GM12864 (cell line): ENCODE data around the gene CAPN13.

Experiments
- DNase-seq: peaks from one replicate; pipeline ENCODE4 v3.0.0-alpha.2; 2011; ENCODE audit warnings: low read depth
- H3K4me3 ChIP-seq: 2 replicates; pipeline ENCODE4 v1.5.1; 2011; ENCODE audit warnings: mild to moderate bottlenecking, low read depth, low read length, control low read depth
- TF ChIP-seq, protein P1 (sequence below): IDR thresholded peaks from 2 replicates; pipeline ENCODE4 v1.5.1; 2011; ENCODE audit warnings: low read depth, mild to moderate bottlenecking, moderate library complexity, low read length, control low read depth, inconsistent platforms; ENCODE audit errors: missing control alignments

The CAPN13 gene

DNA sequence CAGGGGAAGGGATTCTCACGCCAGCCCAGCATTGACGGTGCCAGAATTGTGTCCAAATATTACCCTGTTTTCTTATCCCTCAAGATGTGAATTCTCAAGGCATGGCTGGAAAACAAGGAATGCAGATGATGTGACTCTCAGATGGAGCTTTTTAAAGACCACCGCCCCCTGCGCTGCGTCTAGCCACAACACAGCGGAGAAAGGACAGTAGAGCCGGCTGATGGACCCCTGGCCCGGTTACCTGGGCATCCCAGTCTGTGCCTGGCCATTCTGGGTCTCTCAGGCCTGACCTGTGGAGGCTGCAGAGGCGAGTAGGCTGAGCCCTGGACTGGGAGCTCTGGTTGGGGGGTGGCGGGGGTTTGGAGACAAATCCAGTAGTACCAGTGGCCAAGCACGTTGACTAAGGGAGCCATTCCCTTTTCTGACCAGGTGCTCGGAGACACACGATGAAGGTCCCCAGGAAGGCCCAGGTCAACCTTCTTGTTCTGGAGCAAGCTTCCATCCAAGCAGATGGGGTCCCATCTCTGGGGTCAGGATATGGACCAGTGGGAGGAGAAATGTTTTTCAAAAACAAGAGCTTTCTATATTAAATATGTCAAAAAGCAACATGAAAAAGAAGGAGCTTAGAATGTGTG lies 5.3 kb downstream of the CAPN13 start:
- TF ChIP-seq, protein P1, sequence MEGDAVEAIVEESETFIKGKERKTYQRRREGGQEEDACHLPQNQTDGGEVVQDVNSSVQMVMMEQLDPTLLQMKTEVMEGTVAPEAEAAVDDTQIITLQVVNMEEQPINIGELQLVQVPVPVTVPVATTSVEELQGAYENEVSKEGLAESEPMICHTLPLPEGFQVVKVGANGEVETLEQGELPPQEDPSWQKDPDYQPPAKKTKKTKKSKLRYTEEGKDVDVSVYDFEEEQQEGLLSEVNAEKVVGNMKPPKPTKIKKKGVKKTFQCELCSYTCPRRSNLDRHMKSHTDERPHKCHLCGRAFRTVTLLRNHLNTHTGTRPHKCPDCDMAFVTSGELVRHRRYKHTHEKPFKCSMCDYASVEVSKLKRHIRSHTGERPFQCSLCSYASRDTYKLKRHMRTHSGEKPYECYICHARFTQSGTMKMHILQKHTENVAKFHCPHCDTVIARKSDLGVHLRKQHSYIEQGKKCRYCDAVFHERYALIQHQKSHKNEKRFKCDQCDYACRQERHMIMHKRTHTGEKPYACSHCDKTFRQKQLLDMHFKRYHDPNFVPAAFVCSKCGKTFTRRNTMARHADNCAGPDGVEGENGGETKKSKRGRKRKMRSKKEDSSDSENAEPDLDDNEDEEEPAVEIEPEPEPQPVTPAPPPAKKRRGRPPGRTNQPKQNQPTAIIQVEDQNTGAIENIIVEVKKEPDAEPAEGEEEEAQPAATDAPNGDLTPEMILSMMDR, result no peak
- no peak for DNase-seq
- H3K4me3 ChIP-seq, result no peak overlapping the region

- no peak for DNase-seq
- H3K4me3 ChIP-seq, result no peak overlapping the region
- TF ChIP-seq, protein P1, result no peak
These were observed 7.1 kb downstream of the CAPN13 start for GRCh38 chr2:30800159-30800558.

GRCh38 chr2:30799366-30799765 lies 7.9 kb downstream of the CAPN13 start:
- no peak for DNase-seq
- TF ChIP-seq, protein P1, result no peak

DNA sequence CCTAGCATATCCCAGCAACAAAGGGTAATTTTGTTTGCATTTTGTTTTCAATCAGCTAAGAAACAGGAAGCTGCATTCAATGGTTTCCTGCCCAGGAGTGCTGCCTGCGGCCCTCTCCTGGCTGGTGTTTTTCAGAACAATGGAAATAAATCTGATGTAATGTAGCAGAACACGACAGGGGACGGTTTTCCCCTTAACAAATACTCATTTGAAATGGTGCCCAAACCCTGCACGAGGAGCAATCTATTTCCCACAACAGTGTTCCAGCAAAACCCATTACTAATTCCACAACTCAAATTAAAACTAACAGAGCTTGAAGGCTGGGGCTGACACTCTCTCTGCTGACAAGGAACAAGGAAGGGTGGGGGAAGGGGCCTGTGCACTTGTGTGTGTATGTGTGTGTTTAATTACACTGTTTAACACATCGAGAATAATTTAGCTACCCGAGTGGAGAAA lies 8.7 kb downstream of the CAPN13 start:
- TF ChIP-seq, protein P1, result no peak
- DNase-seq, result no peak
- H3K4me3 ChIP-seq, result no peak overlapping the region

More at GRCh38 chr2:30799366-30799765, 7.9 kb downstream of the CAPN13 start:
- H3K4me3 ChIP-seq, result no peak overlapping the region

DNA sequence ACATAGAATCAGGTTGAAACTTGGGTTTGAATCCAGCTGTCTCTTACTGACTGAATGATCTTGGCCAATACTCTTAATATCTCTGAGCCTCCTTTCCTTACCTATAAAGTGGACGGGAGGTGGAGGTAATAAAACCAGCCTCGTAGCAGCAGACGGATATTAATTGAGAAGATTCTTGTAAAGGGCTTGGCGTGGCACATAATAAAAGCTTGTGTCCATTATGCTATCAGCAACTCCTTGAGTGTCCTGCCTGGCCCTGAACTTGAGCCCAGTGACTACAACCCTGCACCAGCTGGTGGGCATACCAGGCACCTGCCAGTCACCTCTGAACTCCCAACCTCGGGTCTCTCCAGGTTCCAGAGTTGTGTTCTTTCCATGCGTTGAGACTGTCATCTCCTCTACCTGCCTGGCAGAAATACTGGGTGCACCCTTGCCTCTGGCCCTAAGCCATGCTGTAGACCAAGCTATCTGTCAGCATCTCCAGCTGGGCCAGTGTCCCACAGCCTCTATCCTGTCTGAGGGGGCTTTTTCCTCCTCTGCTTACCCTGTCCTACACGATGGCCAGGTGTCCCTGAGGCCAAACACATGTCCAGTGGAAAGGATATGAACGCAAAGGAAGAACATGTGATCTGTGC lies 9.7 kb downstream of the CAPN13 start:
- DNase-seq, result no peak
- TF ChIP-seq, protein P1, result no peak
- H3K4me3 ChIP-seq, result no peak overlapping the region

DNA sequence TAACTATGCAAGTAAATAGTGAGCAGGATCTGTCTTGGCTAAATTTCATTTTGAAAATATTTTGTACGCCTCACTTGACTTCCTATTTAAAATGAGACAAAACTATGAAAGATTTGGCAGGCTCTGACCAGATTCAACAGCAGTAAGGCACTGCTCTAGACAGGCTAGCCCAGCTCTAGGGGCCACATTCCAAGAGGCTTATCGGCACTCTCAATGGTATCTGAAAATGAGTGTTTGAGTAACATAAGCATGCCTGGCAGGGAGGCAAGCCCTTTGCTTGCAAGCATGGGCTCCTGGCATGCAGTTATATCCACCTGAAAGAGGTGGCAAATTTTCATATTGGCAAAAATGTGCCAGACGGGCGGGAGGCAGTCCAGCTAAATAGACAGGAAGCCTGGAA lies 10.5 kb downstream of the CAPN13 start:
- H3K4me3 ChIP-seq, result no peak overlapping the region
- TF ChIP-seq, protein P1, result no peak
- DNase-seq, result no peak

DNA sequence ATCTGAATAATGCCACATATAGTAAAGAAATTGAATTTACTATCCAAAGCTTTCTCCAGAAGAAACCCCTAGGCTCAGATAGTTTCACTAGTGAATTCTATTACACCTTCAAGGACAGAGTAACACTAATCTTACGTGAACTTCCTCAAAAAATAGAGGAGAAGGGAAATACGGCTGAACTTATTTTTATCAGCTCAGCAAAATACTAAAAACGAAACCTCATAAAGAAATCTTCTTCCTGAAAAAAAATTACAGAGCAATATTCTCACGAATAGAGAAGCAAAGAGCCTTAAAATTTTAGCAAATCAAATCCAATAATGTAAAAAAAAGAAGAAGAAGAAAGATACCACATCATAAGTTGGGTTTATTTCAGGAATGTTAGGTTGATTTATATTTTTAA lies 14.7 kb downstream of the CAPN13 start:
- DNase-seq, result no peak
- no peak overlapping the region for H3K4me3 ChIP-seq
- TF ChIP-seq, protein P1, result no peak
